NCI-H1436 treated with DMSO at 0.1 percent for 48 hours (cell line): ENCODE data around the gene STING1.
"Not testable (repeated sequence)": the region's sequence is repeated elsewhere in the genome, so short reads cannot be mapped to it uniquely, and the experiment has no call there.

Source experiments
- DNase-seq: peaks from one replicate; lab custom pipeline; 2025; lab: John Stamatoyannopoulos, UW

Gene STING1

DNA sequence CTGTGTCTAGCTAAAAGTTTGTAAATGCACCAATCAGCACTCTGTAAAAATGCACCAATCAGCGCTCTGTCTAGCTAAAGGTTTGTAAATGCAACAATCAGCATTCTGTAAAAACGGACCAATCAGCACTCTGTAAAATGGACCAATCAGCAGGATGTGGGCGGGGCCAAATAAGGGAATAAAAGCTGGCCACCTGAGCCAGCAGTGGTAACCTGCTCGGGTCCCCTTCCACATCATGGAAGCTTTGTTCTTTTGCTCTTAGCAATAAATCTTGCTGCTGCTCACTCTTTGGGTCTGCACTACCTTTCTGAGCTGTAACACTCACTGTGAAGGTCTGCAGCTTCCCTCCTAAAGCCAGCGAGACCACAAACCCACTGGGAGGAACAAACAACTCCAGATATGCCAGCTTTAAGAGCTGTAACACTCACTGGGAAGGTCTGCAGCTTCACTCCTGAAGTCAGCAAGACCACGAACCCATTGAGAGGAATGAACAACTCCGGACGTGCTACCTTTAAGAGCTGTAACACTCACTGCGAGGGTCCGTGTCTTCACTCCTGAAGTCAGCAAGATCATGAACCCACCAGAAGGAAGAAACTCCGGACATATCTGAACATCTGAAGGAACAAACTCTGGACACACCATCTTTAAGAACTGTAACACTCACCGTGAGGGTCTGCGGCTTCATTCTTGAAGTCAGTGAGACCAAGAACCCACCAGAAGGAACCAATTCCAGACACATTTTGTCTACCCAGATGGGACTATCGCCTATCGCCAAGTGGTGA, 20.7 kb upstream of the STING1 start:
- DNase-seq = not testable (repeated sequence)

DNA sequence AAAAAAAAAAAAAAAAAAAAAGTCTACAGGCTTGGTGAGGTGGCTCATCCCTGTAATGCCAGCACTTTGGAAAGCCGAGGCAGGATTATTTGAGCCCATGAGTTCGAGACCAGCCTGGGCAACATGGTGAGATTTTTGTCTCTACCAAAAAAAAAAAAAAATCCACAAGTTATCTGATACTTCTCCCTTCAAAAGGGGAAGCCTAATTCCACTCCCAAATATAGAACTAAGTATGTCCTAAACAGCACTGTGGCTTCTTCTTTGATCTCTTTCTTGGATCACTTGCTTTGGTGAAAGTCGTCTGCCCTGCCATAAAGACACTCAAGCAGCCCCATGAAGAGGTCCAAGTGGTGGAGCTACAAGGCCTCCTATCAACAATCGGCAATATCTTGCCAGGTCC, 18.8 kb upstream of the STING1 start:
- no peak for DNase-seq

DNA sequence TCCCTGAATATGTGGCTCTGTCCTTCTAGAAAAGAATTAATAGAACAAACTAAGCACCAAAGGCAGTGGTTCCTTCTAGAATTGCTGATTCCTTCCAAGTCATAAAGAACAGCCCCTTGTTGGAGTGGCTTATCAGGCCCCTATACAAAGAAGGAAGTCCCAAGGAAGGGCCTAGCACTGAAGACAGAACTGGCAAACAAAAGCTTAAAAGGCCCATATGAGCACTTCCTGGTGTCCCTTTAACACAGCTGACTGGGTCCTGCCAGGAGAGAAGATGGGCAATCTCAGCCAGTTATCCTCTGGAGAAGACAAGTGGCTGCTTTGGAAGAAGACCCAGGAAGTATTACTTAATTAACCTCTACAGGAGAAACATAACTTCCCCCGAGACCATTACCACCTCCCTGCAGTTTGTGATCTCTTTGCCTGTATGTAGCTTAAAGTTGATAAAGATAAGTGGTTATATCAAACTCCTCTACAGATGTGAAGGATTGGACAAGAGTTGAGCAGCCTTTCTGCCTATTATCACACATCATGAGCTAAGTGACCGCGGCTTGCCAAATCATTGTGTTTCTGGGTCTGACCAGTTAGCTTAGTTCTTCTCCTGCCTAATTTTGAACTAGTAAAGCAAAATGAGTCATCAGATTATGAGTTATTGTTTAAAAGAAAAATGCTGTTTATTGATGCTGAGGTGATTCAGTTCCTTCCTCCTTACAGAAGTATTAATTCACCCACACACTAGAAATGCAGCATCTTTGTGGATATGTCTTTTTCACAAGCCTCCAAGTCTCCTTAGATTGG, 13.3 kb upstream of the STING1 start:
- no peak for DNase-seq

DNA sequence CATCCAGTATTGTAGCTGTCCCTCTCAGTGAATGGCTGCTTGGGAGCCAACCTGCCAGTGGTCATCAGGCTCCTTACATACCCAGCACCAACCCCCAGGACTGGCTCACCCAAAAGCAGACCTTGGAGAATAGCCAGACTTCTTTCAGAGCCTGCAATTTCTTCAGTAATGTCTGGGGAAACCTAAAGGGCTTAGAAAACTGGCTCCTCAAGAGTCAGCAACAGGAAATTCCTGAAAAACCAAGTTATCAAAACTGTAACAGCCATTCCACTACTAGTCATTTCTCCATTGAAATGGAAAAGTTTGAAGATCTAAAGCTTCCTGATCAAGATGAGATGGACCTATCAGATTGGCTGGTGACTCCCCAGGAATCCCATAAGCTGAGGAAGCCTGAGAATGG, 12.3 kb upstream of the STING1 start:
- no peak for DNase-seq

DNA sequence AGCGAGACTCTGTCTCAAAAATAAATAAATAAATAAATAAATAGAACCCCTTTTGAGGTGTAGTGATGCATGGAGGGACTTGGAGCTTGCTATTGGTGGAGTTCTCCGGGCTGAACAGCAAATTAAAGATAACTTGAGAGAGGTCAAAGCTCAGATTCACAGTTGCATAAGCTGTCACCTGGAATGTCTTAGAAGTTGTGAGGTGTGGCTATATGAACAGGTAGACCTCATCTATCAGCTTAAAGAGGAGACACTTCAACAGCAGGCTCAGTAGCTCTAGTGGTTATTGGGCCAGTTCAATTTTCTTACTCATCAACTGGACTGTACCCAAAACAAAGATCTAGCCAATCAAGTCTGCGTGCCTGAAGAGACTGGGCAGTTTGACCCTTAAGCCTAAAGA, 11.7 kb upstream of the STING1 start:
- no peak for DNase-seq

DNA sequence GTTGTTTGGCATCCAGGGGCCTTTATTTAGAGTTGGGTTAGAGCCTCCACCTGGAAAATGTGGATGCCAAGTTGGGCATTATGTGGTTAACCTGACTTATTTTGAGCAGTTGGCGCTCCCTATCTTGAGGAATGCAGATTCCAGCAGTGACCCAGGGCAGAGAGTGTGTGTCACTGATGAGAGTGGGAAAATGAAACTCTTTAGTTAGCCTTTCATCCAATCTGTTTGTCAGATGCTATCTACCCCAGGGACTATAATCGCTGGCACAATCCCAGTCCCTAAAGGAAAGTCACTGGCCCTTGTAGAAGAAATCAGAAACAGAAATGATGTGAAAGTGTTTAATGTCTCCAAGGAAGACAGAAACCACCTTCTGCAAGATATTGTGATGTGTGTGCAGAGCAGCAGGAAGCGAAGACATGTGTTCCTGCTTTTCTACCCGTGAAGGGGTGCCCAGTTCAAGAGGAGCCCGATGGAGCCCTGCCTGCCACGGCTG, 10.2 kb upstream of the STING1 start:
- no peak for DNase-seq

DNA sequence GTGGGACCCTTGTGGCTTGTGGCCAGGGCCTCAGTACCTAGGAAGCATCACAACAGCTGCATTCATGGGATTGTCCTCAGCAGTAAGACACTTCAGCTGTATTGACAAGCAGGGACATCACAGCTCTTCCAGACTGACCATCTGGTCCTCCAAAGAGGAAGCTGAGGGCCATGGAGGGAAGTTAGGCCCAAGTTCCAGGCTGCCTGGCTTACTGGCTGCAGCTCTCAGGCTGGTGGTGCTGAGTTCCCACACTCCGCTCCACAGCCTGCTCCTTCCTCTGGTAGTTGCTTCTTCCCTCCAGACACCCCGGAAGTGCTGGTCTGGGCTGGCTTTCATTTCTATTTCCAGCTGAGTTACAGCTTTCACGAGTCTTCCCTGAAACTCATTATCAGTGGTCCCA, 5.7 kb upstream of the STING1 start:
- DNase-seq = no peak

DNA sequence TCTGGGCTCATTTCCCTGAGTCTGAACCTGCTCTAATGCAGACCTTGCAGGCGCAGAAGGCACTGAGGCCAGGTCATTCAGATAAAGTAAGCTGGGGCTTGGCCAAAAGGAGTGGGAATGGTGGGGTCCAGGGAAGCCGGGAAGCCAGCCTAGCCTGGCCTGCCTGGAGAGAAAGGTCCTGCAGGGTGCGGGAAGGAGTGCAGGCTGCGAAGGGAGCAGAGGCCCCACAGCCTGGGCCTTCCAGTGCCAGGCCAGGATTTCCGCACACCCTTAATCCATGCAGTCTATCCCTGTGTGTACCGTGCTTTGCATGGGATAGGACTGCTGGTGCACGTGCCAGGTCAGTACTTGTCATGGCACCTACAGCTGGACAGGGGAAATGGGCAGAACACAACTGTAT, 3.6 kb upstream of the STING1 start:
- no peak for DNase-seq

DNA sequence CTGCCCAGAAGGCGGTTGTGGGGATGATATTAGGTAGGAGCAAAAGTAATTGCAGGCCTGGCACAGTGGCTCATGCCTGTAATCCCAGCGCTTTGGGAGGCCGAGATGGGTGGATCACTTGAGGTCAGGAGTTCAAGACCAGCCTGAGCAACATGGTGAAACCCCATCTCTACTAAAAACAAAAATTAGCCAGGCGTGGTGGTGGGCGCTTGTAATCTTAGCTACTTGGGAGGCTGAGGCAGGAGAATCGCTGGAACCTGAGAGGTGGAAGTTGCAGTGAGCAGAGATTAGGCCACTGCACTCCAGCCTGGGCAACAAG, 291 bp upstream of the STING1 start:
- not testable (repeated sequence) for DNase-seq

DNA sequence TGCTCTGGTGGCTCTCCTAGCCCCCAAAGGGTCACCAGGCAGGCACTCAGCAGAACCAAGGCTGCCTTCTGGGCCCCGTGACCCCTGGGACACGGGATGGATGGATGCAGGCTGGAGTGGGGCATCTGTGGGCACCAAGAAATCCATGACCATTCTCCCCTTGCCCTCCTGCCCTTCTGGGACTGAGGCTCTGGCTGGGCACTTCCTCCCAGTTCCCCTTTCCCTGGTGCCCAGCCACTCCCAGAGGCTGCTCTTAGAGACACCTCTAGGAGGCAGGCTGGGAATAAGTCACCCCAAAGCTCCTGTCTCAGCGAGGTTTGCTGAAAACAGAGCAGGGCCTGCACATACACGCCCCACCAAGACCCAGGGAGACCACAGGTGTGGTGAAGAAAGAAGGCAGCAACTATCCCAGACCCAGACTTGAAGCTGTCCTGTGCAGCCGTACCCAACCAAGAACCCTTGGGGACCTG, 943 bp downstream of the STING1 start:
- no peak for DNase-seq

DNA sequence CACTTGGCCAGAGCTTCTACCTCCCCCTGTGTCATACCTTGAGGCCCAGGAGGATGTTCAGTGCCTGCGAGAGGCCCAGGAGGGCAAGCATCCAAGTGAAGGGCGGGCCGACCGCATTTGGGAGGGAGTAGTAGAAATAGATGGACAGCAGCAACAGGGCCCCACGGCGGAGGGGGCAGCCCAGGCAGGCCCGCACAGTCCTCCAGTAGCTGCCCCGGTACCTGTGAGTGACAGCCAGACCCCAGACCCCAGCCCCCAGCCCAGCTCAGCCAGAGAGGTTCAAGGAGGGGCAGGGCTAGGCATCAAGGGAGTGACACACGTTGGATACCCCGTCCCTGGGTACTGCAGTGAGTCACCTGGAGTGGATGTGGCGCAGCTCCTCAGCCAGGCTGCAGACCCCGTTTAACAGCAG, 1.4 kb downstream of the STING1 start:
- DNase-seq = no peak

DNA sequence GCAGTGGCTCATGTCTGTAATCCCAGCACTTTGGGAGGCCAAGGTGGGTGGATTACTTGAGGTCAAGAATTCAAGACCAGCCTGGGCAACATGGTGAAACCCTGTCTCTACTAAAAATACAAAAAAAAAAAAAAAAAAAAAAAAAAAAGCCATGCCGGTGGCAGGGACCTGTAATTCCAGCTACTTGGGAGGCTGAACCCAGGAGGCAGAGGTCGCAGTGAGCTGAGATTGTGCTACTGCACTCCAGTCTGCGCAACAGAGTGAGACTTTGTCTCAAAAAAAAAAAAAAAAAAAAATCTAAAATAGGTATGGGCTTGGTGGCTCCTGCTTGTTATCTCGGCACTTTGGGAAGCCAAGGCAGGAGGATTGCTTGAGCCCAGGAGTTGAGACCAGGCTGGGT, 2.8 kb downstream of the STING1 start:
- DNase-seq = not testable (repeated sequence)

DNA sequence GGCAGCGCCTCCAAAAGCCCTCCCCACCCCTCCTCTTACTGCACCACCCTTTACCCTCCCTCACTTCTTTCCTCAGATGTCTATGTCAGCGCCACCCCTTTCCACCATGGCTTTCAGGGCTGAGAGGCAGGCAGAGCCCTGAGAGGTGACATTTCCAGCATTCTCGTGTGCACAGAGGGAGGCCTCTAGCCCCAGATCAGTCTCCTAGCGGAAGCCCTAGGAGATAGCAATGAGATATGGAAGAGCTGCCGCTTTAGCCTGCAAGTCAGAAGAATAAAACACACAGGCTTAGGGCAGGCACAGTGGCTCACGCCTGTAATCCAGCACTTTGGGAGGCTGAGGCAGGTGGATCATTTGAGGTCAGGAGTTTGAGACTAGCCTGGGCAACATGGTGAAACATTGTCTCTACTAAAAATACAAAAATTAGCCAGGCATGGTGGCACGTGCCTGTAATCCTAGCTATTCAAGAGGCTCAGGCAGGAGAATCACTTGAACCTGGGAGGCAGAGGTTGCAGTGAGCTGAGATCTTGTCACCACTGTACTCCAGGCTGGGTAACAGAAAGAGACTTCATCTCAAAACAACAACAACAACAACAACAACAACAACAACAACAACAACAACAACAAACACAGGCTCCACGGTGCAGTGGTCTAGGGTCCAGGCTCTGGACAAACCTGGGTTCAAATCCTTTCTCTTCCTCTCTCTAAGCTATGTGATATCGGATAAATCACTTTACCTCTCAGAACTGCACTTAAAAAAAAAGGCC, 3.7 kb downstream of the STING1 start:
- DNase-seq = not testable (repeated sequence)

DNA sequence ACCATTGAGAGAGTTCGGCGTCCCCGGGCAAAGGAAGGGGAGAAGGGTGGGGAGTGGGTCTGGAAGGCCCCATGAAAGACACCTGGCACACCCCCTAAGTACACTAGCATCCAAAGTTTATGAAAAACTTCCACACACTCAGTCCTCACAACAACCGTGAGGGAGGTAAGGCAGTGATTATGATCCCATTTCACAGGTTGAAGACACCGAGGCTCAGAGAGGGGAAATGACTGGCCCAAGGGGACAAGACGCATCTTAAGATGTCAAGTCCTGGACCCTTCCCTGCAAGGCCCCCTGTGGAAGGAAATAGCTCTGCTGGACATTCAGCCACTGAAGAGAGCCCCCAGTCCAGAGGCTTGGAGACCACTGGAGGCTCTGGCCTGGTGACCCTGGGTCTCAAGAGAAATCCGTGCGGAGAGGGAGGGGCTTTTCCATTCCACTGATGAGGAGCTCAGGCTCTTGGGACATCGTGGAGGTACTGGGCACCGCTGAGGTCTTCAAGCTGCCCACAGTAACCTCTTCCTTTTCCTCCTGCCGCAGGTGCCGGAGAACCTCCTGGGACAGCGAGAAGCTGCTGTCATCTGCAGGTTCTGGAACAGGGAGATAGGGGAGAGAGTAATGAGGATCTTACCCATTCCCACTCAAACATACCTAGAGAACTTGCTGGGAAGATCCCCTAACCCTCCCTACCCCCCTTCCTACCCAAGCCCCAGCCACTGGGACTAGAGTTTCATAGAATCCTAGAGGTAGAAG, 6.5 kb downstream of the STING1 start:
- no peak for DNase-seq

DNA sequence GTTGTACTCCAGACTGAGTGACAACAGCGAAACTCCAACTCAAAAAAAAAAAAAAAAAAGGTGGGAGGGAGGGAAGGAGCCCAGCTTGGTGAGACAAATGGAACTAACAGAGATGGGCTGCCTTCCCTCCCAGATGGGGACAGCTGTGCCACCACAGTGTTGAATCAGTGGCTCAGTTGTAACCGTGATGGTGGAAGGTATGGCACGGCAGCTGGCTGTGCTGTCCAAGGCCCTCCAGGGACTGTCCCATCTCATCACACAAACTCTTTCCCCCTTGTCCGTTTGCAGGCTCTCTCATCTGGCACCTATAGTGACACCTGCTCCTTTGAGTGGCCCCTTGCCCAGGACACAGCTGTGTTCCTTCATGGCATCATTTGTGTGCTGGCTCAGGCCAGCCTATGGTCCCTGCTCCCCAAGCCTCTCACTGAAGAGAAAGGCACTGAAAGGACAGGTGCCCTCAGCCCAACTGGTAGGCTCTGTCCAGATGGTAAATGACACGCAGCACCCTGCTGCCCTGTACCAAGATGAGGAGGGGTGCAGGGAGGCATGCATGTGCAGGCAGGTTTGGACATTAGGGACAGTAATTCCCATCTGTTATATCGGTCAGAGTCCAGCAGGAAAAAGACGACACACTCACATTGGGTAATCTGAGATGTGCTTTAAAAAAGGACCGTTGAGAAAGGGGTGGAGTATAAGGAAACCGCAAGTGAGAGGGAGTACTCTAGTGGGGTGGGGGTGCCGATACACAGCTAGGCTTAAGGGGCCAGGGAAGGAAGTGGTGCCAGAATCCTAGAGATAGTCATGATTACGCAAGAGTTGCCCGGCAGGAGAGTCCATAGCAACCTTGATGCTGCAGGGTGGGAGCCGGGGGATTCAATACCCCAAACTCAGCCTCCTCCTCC, 7.4 kb downstream of the STING1 start:
- no peak for DNase-seq

DNA sequence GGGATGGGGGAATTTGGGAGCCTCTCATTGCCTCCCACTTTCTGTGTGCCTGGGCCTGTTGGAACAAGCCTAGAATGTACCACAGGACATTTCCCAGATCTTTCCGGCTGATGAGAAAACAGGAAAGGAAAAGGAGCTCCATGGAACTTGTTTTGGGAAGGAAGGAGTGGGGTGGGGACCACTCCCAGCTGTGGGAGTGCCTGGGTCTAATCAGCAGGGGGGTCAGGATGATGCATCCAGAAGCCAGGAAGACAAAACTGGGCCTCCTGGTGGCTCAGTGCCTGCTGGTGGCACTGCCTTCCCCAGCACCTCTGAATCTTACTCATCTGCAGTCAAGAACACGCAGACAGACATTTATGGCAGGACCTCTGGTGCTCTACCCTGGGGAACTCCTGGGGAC, 9.0 kb downstream of the STING1 start:
- no peak for DNase-seq

DNA sequence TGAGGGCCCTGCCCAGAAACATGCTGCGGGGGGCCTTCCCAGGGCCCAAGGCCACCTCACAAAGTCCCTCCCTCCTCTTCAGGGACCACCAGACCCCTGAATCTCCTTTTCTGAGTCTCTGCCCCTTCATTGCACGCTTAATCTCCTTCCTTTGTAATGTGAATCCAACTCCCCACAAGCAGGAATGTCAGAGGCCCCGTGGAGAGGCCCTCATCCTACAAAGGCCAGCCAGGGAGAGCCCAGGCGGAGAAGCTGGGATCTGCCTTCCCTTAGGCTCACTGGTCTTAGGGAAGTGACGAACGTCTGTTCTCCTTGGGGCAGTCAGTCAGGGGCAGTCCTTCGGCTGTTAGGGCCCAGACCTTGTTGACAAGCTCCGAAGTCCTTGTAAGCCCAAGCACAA, 9.5 kb downstream of the STING1 start:
- no peak for DNase-seq

DNA sequence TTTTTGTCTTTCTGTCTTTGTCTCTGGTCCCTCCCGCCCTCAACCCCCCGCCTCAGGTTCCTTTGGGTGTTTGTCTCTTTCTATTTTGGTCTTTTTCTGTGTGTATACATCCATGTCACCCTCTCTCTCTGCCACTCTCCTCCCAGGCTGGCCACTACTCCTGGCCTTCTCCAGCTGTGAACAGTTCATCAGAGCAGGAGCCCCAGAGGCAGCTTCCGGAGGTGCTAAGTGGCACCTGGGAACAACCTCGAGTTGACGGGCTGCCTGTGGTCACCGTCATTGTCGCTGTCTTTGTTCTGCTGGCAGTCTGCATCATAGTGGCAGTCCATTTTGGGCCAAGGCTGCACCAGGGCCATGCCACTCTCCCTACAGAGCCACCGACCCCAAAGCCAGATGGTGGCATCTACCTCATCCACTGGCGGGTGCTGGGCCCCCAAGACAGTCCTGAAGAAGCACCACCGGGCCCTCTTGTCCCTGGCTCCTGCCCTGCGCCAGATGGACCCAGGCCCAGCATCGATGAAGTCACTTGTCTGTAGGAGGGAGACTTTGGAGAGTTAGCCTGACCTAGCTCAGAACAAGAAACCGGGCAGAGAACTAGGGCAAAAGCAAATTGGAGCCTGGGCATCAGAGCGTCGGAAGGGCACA, 10.1 kb downstream of the STING1 start:
- no peak for DNase-seq

DNA sequence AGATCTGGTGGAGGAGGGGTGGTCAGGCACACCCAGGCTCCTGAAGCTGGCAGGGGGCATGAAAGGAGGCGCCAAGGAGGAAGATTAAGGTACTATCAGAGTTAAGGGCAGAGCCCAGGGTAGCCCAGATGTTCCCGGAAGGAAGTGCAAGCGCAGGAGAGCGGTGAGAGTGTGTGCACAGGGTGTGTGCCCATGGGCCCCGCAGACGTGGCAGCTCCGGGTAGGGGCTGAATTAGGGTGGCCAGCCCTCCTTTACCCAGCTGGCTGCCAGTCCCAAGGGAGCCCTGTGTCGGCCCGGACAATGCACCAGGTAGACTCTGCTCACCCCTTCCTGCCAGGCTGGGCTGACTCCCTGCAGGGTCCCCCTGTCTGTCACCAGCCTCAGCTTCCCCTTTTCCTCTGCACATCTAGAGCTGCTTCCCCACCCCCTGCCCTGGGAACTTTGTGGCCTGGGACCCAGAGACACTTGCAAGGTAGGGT, 11.7 kb downstream of the STING1 start, which contains the start of gene SMIM33:
Gene SMIM33, plus strand, starts transcription at position 184 of the 480 bp plus-strand sequence. Its CDS starts 118 bp downstream, at position 302.
- no peak for DNase-seq

DNA sequence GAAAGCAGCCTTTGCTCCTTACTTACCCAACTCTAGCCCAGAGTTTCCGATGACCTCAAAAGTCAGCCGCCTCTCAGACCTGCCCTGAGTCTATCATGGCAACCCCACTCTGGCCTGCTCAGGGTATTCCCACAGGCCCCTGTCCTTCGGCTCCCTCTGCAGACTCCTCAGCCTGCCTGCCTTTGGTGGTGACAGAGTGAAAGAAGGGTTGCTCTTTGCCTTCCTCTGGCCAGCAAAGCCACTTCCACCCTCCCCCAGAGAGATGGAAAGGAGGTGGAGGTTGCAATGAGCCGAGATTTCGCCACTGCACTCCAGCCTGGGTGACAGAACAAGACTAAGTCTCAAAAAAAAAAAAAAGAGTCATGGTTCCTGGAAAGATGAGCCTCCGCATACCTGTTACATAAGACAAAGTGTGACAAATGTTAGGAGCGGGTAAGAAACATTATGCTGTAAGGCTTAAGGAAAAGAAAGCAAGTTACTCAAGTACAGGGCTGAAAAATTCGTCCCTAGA, 14.1 kb downstream of the STING1 start:
- no peak for DNase-seq
